HUES6 (cell line): Measurements from ENCODE around the gene PLCD3.

Experiments used
- H3K27ac ChIP-seq: 2 replicates; pipeline ENCODE4 v1.7.0; 2013; ENCODE audit warnings: low read depth, mild to moderate bottlenecking, low read length, inconsistent platforms
- H3K27me3 ChIP-seq: 2 replicates; pipeline ENCODE4 v1.6.1; 2013; ENCODE audit warnings: low read length; ENCODE audit not compliant: control insufficient read depth, insufficient read depth
- H3K36me3 ChIP-seq: 2 replicates; pipeline ENCODE4 v1.6.1; 2013; ENCODE audit warnings: low read length; ENCODE audit not compliant: control insufficient read depth, insufficient read depth
- H3K4me1 ChIP-seq: 2 replicates; pipeline ENCODE4 v1.6.1; 2013; ENCODE audit warnings: low read length; ENCODE audit not compliant: control insufficient read depth, insufficient read depth
- H3K4me3 ChIP-seq: 2 replicates; pipeline ENCODE4 v1.5.1; 2013; ENCODE audit warnings: low read depth, low read length
- H3K9ac ChIP-seq: one replicate; pipeline ENCODE4 v1.6.1; 2013; ENCODE audit warnings: mild to moderate bottlenecking, low read length
- H3K9me3 ChIP-seq: 2 replicates; pipeline ENCODE4 v1.6.1; 2013; ENCODE audit warnings: low read depth, low read length; ENCODE audit not compliant: control insufficient read depth, insufficient read depth

Gene PLCD3

GRCh38 chr17:45104907-45105624 lies 27.2 kb downstream of the PLCD3 start:
- Histone ChIP-seq H3K4me1 (no peaks in the 10 kb centered on the region), H3K27me3 (no peaks in the 10 kb centered on the region), H3K4me3 (no peak overlapping the region), H3K36me3 (peaks cover 85% of the 10 kb centered on the region), H3K27ac (no peak overlapping the region), H3K9ac (no peak overlapping the region), H3K9me3 (no peaks in the 10 kb centered on the region)

- Histone ChIP-seq H3K4me1 (no peaks in the 10 kb centered on the region), H3K27me3 (no peaks in the 10 kb centered on the region), H3K36me3 (peaks cover 90% of the 10 kb centered on the region), H3K9me3 (no peaks in the 10 kb centered on the region), H3K4me3 (no peak overlapping the region), H3K9ac (no peak overlapping the region), H3K27ac (no peak overlapping the region)
These were observed 27.8 kb downstream of the PLCD3 start for GRCh38 chr17:45104497-45104896.

- no peak overlapping the region for H3K27ac ChIP-seq
- H3K9ac ChIP-seq: no peak overlapping the region
- H3K36me3 ChIP-seq: peaks cover 90% of the 10 kb centered on the region
- no peaks in the 10 kb centered on the region for H3K9me3 ChIP-seq
- no peaks in the 10 kb centered on the region for H3K4me1 ChIP-seq
- no peak overlapping the region for H3K4me3 ChIP-seq
- H3K27me3 ChIP-seq: no peaks in the 10 kb centered on the region
These were observed 28.3 kb downstream of the PLCD3 start for GRCh38 chr17:45104029-45104428.

GRCh38 chr17:45103269-45103795 lies 29.0 kb downstream of the PLCD3 start:
- peaks cover 90% of the 10 kb centered on the region for H3K36me3 ChIP-seq

DNA sequence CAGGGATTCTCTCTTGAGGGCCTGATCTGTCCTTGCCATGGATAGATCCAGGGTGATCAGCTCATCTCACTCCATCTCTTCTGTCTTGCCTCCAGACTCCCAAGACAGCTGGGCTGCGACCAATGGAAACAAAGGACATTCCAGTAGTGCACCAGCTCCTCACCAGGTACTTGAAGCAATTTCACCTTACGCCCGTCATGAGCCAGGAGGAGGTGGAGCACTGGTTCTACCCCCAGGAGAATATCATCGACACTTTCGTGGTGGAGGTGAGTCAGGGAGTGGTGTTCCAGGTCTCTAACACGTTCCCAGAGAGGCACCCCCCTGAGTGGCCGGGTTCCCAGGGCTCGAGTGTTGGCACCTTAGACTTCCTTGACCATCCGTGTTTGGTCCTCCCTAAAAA lies 29.5 kb downstream of the PLCD3 start:
- no peaks in the 10 kb centered on the region for H3K4me1 ChIP-seq
- H3K27ac ChIP-seq: no peak overlapping the region
- H3K9me3 ChIP-seq: no peaks in the 10 kb centered on the region
- H3K36me3 ChIP-seq: peaks cover 90% of the 10 kb centered on the region
- H3K9ac ChIP-seq: no peak overlapping the region
- H3K27me3 ChIP-seq: no peaks in the 10 kb centered on the region
- no peak overlapping the region for H3K4me3 ChIP-seq

More at GRCh38 chr17:45103269-45103795, 29.0 kb downstream of the PLCD3 start:
- Histone ChIP-seq H3K27ac (no peak overlapping the region), H3K4me1 (no peaks in the 10 kb centered on the region), H3K9ac (no peak overlapping the region), H3K9me3 (no peaks in the 10 kb centered on the region), H3K27me3 (no peaks in the 10 kb centered on the region), H3K4me3 (no peak overlapping the region)

DNA sequence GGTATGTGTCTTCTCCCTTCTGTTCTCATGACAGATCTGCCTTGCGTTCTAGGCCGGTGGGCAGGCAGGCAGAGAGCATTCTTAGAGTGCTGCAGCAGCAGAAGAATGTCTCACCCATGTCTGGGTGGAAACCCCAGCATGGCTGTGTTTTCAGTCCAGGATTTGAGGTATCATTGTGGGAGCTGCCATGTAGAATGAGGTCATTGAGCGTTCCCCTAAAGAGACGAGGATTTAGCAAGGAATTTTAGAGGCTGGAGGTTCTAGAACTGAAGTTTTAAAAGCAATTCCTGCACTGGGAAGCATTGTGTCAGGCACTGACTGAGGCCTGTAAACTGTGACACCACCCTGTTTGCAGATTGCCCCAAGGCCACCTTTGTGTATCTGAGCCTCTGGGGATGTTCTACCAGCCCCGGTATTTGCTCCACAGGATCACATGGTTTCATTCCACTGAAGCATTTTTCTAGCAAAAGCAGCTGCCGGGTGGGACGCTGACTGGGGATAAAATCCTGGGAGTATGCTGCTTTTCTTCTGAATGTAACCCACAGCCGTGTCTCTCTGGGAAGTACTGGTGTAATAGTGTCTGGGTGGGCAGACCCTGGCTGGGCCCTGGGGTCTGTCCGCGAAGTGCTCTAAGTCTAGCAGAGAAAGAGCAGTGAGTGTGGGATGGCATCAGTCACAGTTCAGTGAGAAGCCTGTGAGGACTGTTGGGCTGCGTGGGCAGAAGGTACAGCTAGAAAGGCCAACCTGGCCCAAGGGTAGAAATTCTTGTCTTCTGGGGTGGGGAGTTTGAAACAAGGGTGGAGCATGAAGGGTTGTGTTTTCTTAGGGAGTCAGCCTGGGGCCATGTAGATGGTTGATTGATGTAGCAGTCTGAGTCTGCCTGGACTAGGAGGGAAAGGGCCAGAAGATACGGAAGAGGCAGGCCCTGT lies 30.2 kb downstream of the PLCD3 start:
- H3K4me3 ChIP-seq: no peak overlapping the region
- H3K9ac ChIP-seq: no peak overlapping the region
- no peaks in the 10 kb centered on the region for H3K9me3 ChIP-seq
- no peaks in the 10 kb centered on the region for H3K27me3 ChIP-seq
- no peaks in the 10 kb centered on the region for H3K4me1 ChIP-seq
- H3K27ac ChIP-seq: no peak overlapping the region
- peaks cover 90% of the 10 kb centered on the region for H3K36me3 ChIP-seq

DNA sequence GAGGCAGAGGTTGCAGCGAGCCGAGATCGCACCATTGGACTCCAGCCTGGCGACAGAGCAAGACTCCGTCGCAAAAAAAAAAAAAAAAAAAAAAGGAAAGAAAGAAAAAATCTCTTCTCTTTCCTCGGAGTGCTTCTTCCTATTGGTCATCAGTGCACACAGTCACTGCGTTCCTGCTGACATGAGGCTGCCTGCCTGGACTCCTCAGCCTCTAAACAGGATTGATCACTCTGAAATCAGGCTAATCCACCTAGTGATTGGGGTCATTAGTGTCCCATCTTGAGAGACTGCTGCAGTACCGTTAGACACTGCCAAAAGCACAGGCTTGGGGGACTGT lies 30.8 kb downstream of the PLCD3 start:
- H3K4me1 ChIP-seq: no peaks in the 10 kb centered on the region
- no peak overlapping the region for H3K4me3 ChIP-seq
- peaks cover 90% of the 10 kb centered on the region for H3K36me3 ChIP-seq
- H3K27me3 ChIP-seq: no peaks in the 10 kb centered on the region
- H3K9ac ChIP-seq: no peak overlapping the region
- no peaks in the 10 kb centered on the region for H3K9me3 ChIP-seq
- no peak overlapping the region for H3K27ac ChIP-seq

DNA sequence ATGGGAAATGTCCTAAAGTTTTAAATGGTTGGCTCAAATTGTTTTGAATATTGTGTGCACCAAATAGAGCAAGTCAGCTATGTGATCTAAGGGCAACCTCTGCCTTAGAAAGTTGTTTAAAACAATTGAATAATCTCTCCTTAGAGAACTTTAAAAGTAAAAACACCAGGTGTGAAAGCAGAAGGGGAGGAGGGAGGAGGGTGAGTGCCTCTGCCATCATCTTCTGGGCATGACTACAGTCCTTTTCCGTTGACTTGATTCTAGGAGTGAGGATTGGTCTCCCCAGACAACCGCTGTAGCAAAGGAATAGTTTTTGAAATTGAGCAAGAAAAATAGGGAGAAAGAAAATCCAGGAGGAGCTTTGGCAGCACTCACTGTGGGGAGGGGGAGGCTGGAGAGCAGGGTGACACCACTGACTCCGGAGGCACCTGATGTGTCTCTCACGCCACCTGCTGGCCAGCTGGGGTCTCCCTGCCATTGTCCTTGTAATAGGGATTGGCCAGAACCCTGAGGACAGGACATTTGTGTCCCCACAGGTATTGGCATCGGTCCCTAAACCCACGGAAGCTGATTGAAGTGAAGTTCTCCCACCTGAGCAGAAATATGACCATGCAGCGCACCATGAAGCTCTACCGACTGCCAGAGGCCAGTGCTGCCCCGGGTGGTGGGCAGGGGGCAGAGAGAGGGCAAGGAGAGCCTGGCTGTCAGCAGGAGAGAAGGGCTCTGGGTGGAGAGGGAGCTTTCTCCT lies 33.3 kb downstream of the PLCD3 start:
- Histone ChIP-seq H3K4me1 (no peaks in the 10 kb centered on the region), H3K9ac (no peak overlapping the region), H3K4me3 (no peak overlapping the region), H3K27me3 (no peaks in the 10 kb centered on the region), H3K9me3 (no peaks in the 10 kb centered on the region), H3K27ac (no peak overlapping the region), H3K36me3 (peaks cover 85% of the 10 kb centered on the region)

DNA sequence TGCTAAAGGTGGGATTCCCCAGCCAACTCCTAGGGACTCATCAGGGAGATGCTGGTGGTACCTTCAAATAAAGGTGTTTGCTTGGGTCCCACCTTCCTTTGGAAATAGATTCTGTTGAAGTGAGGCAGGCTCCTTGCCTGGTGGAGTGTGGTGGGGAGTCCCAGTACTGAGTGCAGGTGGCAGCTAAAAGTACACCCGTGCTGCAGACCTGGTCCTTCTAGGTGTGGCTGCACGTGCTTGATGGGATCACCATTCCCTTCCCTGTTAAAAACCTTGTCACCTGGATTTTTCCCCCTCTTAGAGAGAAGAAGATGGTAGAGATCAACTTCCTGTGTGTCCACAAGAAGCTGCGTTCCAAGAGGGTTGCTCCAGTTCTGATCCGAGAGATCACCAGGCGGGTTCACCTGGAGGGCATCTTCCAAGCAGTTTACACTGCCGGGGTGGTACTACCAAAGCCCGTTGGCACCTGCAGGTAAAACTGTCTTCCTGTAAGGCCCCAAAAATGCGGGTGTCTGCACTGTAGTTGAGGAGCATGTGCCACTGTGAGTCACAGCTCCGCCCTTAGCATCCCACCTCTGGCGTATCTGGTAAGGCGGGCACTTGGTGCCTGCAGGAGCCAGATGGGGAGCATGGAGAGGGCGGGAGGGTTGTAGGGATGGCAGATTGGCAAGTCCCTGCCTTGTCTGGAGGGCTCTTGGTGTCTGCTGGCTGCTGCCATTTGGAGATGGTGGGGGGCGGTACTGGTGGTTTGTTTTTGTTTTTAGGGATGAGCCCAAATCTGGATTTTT lies 34.0 kb downstream of the PLCD3 start:
- H3K27me3 ChIP-seq: no peaks in the 10 kb centered on the region
- H3K36me3 ChIP-seq: peaks cover 85% of the 10 kb centered on the region
- H3K9ac ChIP-seq: no peak overlapping the region
- H3K4me3 ChIP-seq: no peak overlapping the region
- H3K9me3 ChIP-seq: no peaks in the 10 kb centered on the region
- no peaks in the 10 kb centered on the region for H3K4me1 ChIP-seq
- no peak overlapping the region for H3K27ac ChIP-seq

DNA sequence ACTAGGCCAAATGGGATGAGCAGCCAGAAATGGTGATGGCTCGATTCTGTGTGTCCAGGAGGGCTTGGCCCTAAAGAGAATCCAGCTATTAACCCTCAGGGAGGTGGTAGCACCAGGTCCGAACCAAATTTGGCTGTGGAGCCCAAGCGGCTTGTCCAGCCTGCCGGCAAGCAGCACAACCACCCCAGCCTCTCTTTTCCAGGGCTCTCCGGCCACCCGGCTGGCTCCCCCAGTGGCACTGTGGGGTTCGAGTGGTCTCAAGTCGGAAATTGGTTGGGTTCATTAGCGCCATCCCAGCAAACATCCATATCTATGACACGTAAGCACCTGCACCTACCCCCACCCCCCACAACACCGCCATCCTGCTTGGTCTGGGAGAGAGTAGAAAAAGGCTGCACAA lies 35.4 kb downstream of the PLCD3 start:
- no peak overlapping the region for H3K27ac ChIP-seq
- H3K4me3 ChIP-seq: no peak overlapping the region
- H3K9me3 ChIP-seq: no peaks in the 10 kb centered on the region
- H3K9ac ChIP-seq: no peak overlapping the region
- no peaks in the 10 kb centered on the region for H3K4me1 ChIP-seq
- H3K36me3 ChIP-seq: peaks cover 85% of the 10 kb centered on the region
- no peaks in the 10 kb centered on the region for H3K27me3 ChIP-seq
